HG03565 (cell line): ENCODE results near the gene FAM228B.
"Not testable (repeated sequence)": the region's sequence is repeated elsewhere in the genome, so short reads cannot be mapped to it uniquely, and the experiment has no call there.

ENCODE experiments used
- ATAC-seq: cut with Tn5 transposase; IDR thresholded peaks from one replicate; pipeline ENCODE4 v1.9.1; 2021; ENCODE audit warnings: mild to moderate bottlenecking, moderate library complexity; ENCODE audit not compliant: unreplicated experiment

Gene FAM228B

GRCh38 chr2:24153478-24153877 is 30.2 kb downstream of the FAM228B start:
- ATAC-seq, result no peak

- ATAC-seq, result no peak
Observed at GRCh38 chr2:24158131-24158530, 34.9 kb downstream of the FAM228B start.

GRCh38 chr2:24159708-24160107 is 36.4 kb downstream of the FAM228B start:
- ATAC-seq, result no peak

- no peak for ATAC-seq
Observed at GRCh38 chr2:24160761-24161160, 37.5 kb downstream of the FAM228B start.

- no peak for ATAC-seq
Observed at GRCh38 chr2:24162494-24162893, 39.2 kb downstream of the FAM228B start.

- ATAC-seq, result no peak
Observed at GRCh38 chr2:24163186-24163585, 39.9 kb downstream of the FAM228B start.

GRCh38 chr2:24163601-24164000 is 40.3 kb downstream of the FAM228B start:
- ATAC-seq, result no peak

- ATAC-seq, result peak; percentile 57
Observed at GRCh38 chr2:24164416-24164973, 41.2 kb downstream of the FAM228B start.

- no peak for ATAC-seq
Observed at GRCh38 chr2:24169023-24169422, 45.8 kb downstream of the FAM228B start.

- ATAC-seq, result no peak
Observed at GRCh38 chr2:24174851-24175277, 51.6 kb downstream of the FAM228B start, which contains the start of gene FAM228A. FAM228A (plus strand) TSS chr2:24175053; CDS start chr2:24175481, 428 bp downstream.

- no peak for ATAC-seq
Observed at GRCh38 chr2:24175631-24176187, 52.4 kb downstream of the FAM228B start.

- no peak for ATAC-seq
Observed at GRCh38 chr2:24176326-24176725, 53.1 kb downstream of the FAM228B start.

GRCh38 chr2:24179683-24180082 is 56.4 kb downstream of the FAM228B start:
- no peak for ATAC-seq

- ATAC-seq, result no peak
Observed at GRCh38 chr2:24181849-24182248, 58.6 kb downstream of the FAM228B start.

- ATAC-seq, result no peak
Observed at GRCh38 chr2:24182507-24182906, 59.2 kb downstream of the FAM228B start.

GRCh38 chr2:24183366-24184069 is 60.2 kb downstream of the FAM228B start:
- ATAC-seq, result no peak

- ATAC-seq, result no peak
Observed at GRCh38 chr2:24189551-24189950, 66.3 kb downstream of the FAM228B start.

GRCh38 chr2:24190503-24190902 is 67.2 kb downstream of the FAM228B start:
- ATAC-seq, result no peak

- ATAC-seq, result no peak
Observed at GRCh38 chr2:24191156-24191555, 67.9 kb downstream of the FAM228B start.

GRCh38 chr2:24191848-24192247 is 68.6 kb downstream of the FAM228B start:
- ATAC-seq, result no peak

- ATAC-seq, result not testable (repeated sequence)
Observed at GRCh38 chr2:24197213-24197612, 73.9 kb downstream of the FAM228B start.

- ATAC-seq, result no peak
Observed at GRCh38 chr2:24199968-24200590, 76.8 kb downstream of the FAM228B start.
